ENCODE measurements around the gene PIM1. TPM values are rescaled to one million over a fixed set of nuclear protein-coding genes. Genes with fewer than 3 reads are reported as not detected.

PIM1 gene
- 8.7 and 19.3 TPM in 2 replicates for total RNA-seq (ENCODE audit: low replicate concordance)

GRCh38 chr6:37169496-37170272 lies at the start of gene PIM1:
TSS of gene PIM1 (plus strand) at chr6:37170152. CDS start at chr6:37170576, 424 bp downstream.
- TF ChIP-seq, protein P1, sequence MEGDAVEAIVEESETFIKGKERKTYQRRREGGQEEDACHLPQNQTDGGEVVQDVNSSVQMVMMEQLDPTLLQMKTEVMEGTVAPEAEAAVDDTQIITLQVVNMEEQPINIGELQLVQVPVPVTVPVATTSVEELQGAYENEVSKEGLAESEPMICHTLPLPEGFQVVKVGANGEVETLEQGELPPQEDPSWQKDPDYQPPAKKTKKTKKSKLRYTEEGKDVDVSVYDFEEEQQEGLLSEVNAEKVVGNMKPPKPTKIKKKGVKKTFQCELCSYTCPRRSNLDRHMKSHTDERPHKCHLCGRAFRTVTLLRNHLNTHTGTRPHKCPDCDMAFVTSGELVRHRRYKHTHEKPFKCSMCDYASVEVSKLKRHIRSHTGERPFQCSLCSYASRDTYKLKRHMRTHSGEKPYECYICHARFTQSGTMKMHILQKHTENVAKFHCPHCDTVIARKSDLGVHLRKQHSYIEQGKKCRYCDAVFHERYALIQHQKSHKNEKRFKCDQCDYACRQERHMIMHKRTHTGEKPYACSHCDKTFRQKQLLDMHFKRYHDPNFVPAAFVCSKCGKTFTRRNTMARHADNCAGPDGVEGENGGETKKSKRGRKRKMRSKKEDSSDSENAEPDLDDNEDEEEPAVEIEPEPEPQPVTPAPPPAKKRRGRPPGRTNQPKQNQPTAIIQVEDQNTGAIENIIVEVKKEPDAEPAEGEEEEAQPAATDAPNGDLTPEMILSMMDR (IDR thresholded peaks at IDR 0.05; ENCODE audit: insufficient read depth, low read length) = no peak
- peak; percentile 94 for DNase-seq (ENCODE audit: low read depth)
- H3K4me3 ChIP-seq (ENCODE audit: low read depth, low read length) = peak within 1 kb of the TSS; percentile 96

DNA sequence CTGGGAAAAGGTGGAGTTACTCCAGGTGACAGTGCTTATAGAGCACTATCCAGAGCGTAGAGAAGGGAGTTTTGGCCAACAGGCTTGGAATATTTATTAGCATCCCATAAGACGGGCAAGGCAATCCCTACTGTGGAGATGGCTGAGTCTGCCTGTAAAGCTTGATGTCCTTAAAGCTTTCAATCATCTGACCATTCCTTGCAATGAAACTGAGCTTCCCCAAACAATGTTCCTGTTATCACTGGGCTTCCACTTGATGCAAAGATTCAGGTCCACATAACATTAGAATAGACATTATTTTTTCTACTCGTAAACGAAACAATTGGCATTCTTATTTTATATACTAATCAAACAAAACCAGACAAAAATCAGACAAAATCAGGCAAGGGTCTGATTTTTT lies 48.4 kb upstream of the PIM1 start:
- DNase-seq (ENCODE audit: low read depth) = no peak
- H3K4me3 ChIP-seq (ENCODE audit: low read depth, low read length) = no peak overlapping the region
- TF ChIP-seq, protein P1 (IDR thresholded peaks at IDR 0.05; ENCODE audit: insufficient read depth, low read length) = no peak

- no peak overlapping the region for H3K4me3 ChIP-seq (ENCODE audit: low read depth, low read length)
- TF ChIP-seq, protein P1 (IDR thresholded peaks at IDR 0.05; ENCODE audit: insufficient read depth, low read length) = no peak
- no peak for DNase-seq (ENCODE audit: low read depth)
Measured at GRCh38 chr6:37122861-37123260, 47.1 kb upstream of the PIM1 start.

GRCh38 chr6:37123957-37124729 lies 45.8 kb upstream of the PIM1 start:
- TF ChIP-seq, protein P1 (IDR thresholded peaks at IDR 0.05; ENCODE audit: insufficient read depth, low read length) = no peak
- no peak overlapping the region for H3K4me3 ChIP-seq (ENCODE audit: low read depth, low read length)
- no peak for DNase-seq (ENCODE audit: low read depth)

DNA sequence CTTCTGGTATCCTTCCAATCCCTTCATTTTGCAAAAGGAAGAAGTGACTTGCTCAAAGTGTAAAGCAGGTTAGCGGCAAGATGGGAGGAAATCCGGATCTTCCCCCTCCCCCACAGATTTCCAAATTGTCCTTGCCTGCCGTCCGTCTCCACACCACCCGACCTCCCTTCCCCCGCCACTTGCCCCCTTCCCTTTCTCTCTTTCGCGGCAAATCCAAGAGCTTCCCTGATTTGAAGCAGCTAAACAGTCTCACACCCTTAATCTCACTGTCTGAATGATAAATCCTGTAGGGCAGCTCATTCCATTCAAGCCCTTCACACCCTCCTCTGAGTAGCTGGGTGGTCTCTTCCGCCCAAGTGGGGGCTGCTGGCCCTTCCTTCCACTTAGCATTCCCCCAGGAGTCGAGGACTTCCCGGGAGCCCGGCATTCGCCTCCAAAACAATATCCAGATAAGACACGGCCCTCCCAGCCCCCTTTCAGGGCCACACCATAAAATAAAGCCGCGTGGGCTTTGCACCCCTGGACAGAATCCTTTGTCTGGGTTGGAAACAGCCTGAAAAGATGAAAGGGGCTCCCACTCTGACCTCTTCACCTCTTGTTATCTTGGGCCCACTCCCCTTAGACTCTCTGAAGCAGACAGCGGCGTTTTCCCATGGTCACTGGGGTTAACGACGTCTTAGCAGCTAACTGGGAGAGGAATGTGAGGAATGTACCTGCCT lies 44.0 kb upstream of the PIM1 start:
- no peak for DNase-seq (ENCODE audit: low read depth)

DNA sequence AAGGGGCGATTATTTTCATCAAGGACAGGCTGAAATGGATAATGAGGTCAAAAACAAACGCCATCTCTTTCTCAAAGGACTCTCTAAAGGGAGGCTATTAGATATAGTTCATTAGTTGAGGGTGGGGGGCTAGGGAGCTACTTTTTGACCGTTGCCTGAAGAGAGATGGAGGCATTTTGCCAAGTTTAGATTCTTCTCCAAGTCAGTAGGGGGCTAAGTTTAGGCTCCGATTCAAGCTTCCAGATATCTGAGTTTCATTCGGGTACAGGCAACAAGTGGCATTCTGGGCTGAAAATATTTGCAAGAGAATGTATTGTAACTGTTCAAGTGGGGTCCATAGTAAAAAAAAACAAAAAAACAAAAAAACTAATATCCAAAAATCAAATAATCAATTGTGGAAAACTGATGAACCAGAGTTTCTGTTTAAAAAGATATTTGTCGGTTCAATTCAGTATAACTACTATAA lies 43.4 kb upstream of the PIM1 start:
- no peak for DNase-seq (ENCODE audit: low read depth)
- TF ChIP-seq, protein P1 (IDR thresholded peaks at IDR 0.05; ENCODE audit: insufficient read depth, low read length) = no peak
- no peak overlapping the region for H3K4me3 ChIP-seq (ENCODE audit: low read depth, low read length)

More for the DNA sequence above, 44.0 kb upstream of the PIM1 start:
- TF ChIP-seq, protein P1 (IDR thresholded peaks at IDR 0.05; ENCODE audit: insufficient read depth, low read length) = no peak
- no peak overlapping the region for H3K4me3 ChIP-seq (ENCODE audit: low read depth, low read length)

All from fibroblast of the aortic adventitia (primary cell).